HL-60 (cell line): ENCODE results near the gene DMD.

Experiments
- DNase-seq, 2 experiments: peaks; one replicate each; pipeline ENCODE4 v3.0.0-alpha.2; 2010 to 2020; ENCODE audit warnings: low read depth in 1 of 2, low spot score in 1 of 2
- H3K27ac ChIP-seq: fragments of 250-450 bp; sonication (Bioruptor Pico); replicated peaks from 2 replicates; pipeline ENCODE4 v1.5.1; 2020; ENCODE audit warnings: mild to moderate bottlenecking, moderate library complexity
- H3K27me3 ChIP-seq: fragments of 250-450 bp; sonication (Bioruptor Pico); 2 replicates; pipeline ENCODE4 v1.5.1; 2021; ENCODE audit warnings: mild to moderate bottlenecking, moderate library complexity; ENCODE audit not compliant: insufficient read depth, poor library complexity, severe bottlenecking
- H3K4me3 ChIP-seq: replicated peaks from 2 replicates; pipeline ENCODE4 v1.5.1; 2011; ENCODE audit warnings: mild to moderate bottlenecking, control low read depth, low read length; ENCODE audit not compliant: insufficient read depth
- GABPA ChIP-seq: IDR thresholded peaks from 2 replicates; pipeline ENCODE4 v1.6.1; 2012; ENCODE audit warnings: low read depth
- POLR2AphosphoS5 ChIP-seq: IDR thresholded peaks from 2 replicates; pipeline ENCODE4 v1.6.1; 2012; ENCODE audit warnings: low read depth
- SPI1 ChIP-seq: IDR thresholded peaks from 2 replicates; pipeline ENCODE4 v1.6.1; 2012; ENCODE audit warnings: low read depth, mild to moderate bottlenecking, borderline replicate concordance
- TF ChIP-seq, protein P1 (sequence below): IDR thresholded peaks from one replicate; pipeline ENCODE4 v1.5.1; 2011; ENCODE audit warnings: low read length, control low read depth, inconsistent platforms; ENCODE audit not compliant: insufficient read depth
- TF ChIP-seq, protein P2 (sequence below): IDR thresholded peaks from 2 replicates; pipeline ENCODE4 v1.6.1; 2012; ENCODE audit warnings: low read depth; ENCODE audit not compliant: insufficient replicate concordance

DMD gene

DNA sequence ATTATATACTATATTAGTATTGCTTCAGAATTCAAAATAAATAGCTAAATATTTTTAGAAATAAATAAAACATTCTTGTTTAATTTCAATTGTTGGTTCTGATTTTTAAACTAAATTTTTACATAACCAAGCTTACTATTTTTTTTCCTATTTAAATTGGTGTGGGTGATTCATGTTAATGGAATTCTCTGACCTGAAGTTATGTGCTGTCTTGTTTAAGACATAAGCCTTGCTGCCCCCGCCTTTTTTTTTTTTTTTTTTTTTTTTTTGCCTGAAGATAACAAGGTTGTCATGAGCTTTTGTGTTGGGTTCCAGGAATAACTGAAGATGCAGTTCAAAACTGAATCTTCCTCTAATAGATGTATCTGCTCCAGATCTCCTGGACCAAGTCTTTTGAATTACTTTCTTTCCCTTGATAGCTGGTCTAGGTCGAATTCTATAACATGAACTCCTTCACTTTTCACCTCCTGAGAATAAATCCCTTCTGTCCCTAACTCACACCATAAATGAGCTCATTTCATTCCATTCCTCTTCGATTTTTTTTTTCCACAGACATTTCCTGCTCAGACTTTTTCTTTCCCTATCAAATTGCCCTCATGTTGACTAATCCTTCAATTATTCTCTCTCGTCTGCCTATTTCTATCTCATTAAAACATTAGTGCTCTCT is 1878.1 kb downstream of the DMD start:
- TF ChIP-seq GABPA (no peak), POLR2AphosphoS5 (no peak)
- TF ChIP-seq, protein P1, sequence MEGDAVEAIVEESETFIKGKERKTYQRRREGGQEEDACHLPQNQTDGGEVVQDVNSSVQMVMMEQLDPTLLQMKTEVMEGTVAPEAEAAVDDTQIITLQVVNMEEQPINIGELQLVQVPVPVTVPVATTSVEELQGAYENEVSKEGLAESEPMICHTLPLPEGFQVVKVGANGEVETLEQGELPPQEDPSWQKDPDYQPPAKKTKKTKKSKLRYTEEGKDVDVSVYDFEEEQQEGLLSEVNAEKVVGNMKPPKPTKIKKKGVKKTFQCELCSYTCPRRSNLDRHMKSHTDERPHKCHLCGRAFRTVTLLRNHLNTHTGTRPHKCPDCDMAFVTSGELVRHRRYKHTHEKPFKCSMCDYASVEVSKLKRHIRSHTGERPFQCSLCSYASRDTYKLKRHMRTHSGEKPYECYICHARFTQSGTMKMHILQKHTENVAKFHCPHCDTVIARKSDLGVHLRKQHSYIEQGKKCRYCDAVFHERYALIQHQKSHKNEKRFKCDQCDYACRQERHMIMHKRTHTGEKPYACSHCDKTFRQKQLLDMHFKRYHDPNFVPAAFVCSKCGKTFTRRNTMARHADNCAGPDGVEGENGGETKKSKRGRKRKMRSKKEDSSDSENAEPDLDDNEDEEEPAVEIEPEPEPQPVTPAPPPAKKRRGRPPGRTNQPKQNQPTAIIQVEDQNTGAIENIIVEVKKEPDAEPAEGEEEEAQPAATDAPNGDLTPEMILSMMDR: no peak
- TF ChIP-seq, protein P2, sequence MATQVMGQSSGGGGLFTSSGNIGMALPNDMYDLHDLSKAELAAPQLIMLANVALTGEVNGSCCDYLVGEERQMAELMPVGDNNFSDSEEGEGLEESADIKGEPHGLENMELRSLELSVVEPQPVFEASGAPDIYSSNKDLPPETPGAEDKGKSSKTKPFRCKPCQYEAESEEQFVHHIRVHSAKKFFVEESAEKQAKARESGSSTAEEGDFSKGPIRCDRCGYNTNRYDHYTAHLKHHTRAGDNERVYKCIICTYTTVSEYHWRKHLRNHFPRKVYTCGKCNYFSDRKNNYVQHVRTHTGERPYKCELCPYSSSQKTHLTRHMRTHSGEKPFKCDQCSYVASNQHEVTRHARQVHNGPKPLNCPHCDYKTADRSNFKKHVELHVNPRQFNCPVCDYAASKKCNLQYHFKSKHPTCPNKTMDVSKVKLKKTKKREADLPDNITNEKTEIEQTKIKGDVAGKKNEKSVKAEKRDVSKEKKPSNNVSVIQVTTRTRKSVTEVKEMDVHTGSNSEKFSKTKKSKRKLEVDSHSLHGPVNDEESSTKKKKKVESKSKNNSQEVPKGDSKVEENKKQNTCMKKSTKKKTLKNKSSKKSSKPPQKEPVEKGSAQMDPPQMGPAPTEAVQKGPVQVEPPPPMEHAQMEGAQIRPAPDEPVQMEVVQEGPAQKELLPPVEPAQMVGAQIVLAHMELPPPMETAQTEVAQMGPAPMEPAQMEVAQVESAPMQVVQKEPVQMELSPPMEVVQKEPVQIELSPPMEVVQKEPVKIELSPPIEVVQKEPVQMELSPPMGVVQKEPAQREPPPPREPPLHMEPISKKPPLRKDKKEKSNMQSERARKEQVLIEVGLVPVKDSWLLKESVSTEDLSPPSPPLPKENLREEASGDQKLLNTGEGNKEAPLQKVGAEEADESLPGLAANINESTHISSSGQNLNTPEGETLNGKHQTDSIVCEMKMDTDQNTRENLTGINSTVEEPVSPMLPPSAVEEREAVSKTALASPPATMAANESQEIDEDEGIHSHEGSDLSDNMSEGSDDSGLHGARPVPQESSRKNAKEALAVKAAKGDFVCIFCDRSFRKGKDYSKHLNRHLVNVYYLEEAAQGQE: no peak
- Histone ChIP-seq H3K27ac (no peak overlapping the region), H3K4me3 (no peak overlapping the region), H3K27me3 (no peaks in the 10 kb centered on the region)
- no peak for DNase-seq

DNA sequence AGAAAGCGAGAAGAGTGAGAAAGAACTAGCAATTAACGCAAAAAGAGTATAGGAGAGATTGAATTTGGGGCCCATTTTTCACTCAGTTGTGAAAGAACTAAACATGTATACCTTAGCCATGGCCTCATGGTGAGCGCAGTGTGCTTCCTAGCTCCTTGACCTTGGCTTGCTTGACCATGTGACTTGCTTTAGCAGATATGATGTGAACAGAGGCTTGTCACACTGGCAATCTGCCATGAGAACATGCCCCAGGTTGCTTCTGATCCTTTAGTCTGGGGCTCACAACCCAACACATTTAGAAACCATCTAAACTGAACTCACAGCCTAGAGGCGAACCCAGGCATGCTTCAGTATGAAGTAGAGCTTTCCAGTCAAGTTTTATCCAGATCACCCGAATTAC is 1879.4 kb downstream of the DMD start:
- Histone ChIP-seq H3K27me3 (no peaks in the 10 kb centered on the region), H3K27ac (no peak overlapping the region), H3K4me3 (no peak overlapping the region)
- DNase-seq: no peak
- no peak for TF ChIP-seq SPI1

DNA sequence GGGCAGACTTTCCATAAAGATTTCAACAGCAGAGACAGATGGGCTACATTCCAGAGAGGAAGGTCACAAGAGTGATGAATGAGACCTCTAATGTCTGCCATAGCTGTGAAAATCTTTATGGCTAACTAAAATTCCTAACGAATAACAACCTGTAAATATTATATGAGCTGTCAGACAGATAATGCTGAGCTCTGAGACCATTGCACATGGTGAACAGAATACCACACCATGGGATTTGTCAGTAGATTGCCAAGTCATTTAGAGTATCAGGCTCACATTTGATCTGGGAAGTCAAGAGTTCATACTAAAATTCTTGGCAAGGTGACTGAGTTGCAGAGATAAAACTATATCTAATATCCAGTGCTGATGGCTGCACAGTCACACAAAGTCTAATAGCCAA is 1880.3 kb downstream of the DMD start:
- DNase-seq: no peak
- Histone ChIP-seq H3K27me3 (no peaks in the 10 kb centered on the region), H3K27ac (no peak overlapping the region), H3K4me3 (no peak overlapping the region)
- TF ChIP-seq, protein P1: no peak
- no peak for TF ChIP-seq POLR2AphosphoS5
- TF ChIP-seq GABPA: no peak

DNA sequence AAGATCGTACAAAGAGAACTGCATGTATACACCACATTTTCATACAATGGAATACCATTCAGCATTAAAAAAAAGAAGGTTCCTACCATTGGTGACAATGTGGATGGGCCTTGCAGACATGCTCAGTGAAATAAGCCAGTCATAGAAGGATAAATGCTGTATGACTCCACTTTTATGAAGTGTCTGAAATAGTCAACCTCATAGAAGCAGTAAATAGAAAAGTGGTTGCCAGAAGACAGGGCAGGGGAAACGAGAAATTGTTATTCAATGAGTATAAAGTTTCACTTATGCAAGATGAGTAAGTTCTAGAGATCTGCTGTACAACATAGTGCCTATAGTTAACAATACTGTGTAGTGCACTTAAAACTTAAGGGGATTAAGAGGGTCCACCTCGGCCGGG is 1882.1 kb downstream of the DMD start:
- H3K27me3 ChIP-seq: no peaks in the 10 kb centered on the region
- no peak for DNase-seq
- TF ChIP-seq, protein P2: no peak
- TF ChIP-seq SPI1: no peak
- TF ChIP-seq, protein P1: no peak
- no peak for TF ChIP-seq GABPA
- no peak for TF ChIP-seq POLR2AphosphoS5

More for the DNA sequence above, 1882.1 kb downstream of the DMD start:
- Histone ChIP-seq H3K27ac (no peak overlapping the region), H3K4me3 (no peak overlapping the region)
